Activated CD4-positive, alpha-beta T cell treated with anti-CD3 and anti-CD28 coated beads, Interleukin-10, Interleukin-2, amounts not matched to agents 100 ng/mL and 50 ng/mL, durations not matched to agents 16 hours and 8 hours (primary cell): Measurements from ENCODE around the gene ERVK3-1.
"Not testable (repeated sequence)": the region's sequence is repeated elsewhere in the genome, so short reads cannot be mapped to it uniquely, and the experiment has no call there.

ENCODE experiments used
- DNase-seq: peaks from one replicate; pipeline ENCODE4 v3.0.0-alpha.2; 2020

The ERVK3-1 gene, protein sequence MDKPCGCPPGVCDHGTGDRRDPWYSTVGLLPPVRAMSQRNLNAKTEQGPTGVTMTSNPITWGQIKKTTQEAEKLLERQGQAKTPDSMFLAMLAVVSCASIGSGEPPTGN

GRCh38 chr19:58305065-58305931 is at the start of gene ERVK3-1:
ERVK3-1 (plus strand) TSS chr19:58305377; CDS start chr19:58312169, 6,792 bp downstream.
- DNase-seq = peak; percentile 98

DNA sequence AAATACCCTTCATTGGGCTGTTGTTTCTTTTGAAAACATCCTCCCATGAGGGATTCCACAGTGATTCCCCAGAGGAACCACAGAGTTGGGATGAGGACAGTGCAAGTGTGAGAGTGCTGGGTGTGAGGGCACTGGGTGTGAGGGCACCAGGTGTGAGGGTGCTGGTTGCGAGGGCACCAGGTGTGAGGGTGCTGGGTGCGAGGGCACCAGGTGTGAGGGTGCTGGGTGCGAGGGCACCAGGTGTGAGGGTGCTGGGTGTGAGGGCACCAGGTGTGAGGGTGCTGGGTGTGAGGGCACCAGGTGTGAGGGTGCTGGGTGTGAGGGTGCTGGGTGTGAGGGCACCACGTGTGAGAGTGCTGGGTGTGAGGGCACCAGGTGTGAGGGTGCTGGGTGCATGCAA is 46.9 kb upstream of the ERVK3-1 start:
- not testable (repeated sequence) for DNase-seq

GRCh38 chr19:58261600-58261967 is 43.6 kb upstream of the ERVK3-1 start:
- no peak for DNase-seq

GRCh38 chr19:58261968-58262921 is 42.9 kb upstream of the ERVK3-1 start:
- DNase-seq = no peak

DNA sequence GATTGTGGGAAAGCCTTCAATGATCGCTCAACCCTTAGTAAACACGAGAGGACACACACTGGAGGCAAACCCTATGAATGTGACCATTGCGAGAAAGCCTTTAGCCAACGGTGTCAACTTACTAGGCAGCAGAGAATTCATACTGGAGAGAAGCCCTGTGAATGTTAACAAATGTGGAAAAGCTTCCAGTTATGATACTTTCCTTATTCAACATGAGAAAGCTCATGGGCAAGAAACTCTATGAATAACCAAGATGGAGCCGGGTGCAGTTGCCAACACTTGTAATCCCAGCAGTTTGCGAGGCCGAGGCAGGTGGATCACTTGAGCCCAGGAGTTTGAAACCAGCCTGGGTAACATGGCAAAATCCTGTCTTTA is 42.3 kb upstream of the ERVK3-1 start:
- no peak for DNase-seq

DNA sequence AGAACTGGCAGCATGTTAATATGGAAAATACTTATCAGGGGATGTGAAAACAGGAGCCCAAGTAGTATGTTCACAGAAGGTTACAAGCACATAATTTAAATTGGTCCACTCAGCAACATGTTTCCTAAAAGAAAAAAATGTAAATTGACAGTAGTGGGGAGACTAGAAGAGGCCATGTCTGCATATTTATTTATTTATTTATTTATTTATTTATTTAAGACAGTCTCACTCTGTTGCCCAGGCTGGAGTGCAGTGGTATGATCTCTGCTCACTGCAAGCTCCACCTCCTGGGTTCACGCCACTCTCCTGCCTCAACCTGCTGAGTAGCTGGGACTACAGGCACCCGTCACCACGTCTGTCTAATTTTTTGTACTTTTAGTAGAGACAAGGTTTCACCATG is 40.1 kb upstream of the ERVK3-1 start:
- no peak for DNase-seq

DNA sequence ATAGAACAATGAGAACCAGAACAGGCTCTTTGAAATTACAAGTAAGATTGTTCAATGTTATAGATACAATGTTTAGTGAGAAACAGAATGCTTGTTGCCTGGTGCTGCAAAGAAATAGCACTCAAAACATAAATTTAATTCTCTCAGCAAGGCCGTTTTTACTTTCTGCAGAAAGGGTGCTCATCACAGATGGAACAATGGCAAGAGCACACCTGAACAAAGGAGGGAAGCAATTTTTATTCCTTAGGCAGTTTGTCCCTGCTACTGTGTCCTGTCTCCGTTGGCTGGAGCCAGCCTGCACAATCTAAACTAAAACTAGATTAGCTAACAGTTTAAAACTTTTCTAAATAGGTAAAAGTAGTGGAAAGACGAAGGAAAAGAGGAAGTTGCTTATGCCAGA is 36.8 kb upstream of the ERVK3-1 start:
- no peak for DNase-seq

GRCh38 chr19:58274771-58275201 is 30.4 kb upstream of the ERVK3-1 start:
- DNase-seq = no peak

- DNase-seq = no peak
Observed at GRCh38 chr19:58275564-58275963, 29.6 kb upstream of the ERVK3-1 start.

DNA sequence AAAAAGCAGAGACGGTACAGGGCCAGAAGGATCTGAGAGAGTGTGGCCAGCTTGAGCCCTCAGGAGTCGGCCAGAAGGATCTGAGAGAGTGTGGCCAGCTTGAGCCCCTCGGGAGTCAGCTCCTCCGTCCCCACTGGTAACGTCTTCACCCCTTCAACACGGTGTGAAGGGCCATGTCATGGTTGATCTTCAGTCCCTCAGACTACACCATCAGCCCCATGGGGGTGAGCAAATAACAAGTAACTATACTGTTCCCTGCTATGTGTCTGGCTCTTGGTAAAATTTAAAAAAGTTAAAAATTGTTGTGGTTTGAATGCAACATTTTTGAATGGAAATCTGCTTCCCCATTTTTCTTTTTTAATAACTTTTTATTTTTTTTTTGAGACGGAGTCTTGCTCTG is 28.0 kb upstream of the ERVK3-1 start:
- no peak for DNase-seq

GRCh38 chr19:58277748-58278540 is 27.2 kb upstream of the ERVK3-1 start:
- DNase-seq = no peak

- peak; percentile 99 for DNase-seq
Observed at GRCh38 chr19:58278541-58279041, 26.6 kb upstream of the ERVK3-1 start, which contains the start of gene ZNF8. ZNF8 (plus strand) TSS chr19:58278955; CDS start chr19:58279082, 127 bp downstream.

GRCh38 chr19:58279042-58279924 is 25.9 kb upstream of the ERVK3-1 start:
- peak; percentile 54 for DNase-seq

- DNase-seq = no peak
Observed at GRCh38 chr19:58279925-58280316, 25.3 kb upstream of the ERVK3-1 start.

DNA sequence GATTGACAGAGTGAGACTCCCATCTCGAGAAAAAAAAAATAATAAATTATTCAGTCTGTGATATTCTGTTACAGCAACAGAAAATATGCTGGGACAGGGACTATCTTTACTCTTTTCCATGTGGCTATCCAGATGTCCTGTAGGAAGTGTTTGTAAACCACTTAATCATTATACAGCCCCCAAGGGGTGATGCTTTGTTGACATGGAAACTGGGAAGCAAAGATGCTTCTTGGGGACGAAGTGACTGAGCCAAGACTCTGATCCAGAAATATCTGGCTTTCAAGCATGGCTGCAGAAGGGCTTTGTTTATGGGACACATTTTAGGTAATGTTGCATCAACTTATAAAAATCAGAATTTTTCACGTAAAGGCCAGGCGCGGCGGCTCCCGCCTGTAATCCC is 21.0 kb upstream of the ERVK3-1 start:
- DNase-seq = no peak

DNA sequence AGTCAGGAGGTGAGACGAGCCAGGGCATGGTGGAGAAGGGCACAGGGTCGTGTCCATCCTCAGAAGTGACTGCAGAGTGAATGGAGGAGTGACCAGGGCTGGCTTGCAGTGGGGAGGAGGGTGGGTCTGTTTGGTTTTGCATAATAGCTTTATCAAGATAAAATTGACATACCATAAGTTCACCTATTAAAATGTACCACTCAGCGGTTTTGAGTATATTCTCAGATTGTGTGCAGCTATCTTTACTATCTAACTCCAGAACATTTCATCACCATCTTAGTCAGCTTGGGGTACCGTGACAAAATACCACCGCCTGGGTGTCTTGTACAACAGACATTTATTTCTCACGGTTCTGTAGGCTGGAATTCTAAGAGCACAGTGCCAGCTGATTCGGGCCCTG is 13.2 kb upstream of the ERVK3-1 start:
- no peak for DNase-seq

DNA sequence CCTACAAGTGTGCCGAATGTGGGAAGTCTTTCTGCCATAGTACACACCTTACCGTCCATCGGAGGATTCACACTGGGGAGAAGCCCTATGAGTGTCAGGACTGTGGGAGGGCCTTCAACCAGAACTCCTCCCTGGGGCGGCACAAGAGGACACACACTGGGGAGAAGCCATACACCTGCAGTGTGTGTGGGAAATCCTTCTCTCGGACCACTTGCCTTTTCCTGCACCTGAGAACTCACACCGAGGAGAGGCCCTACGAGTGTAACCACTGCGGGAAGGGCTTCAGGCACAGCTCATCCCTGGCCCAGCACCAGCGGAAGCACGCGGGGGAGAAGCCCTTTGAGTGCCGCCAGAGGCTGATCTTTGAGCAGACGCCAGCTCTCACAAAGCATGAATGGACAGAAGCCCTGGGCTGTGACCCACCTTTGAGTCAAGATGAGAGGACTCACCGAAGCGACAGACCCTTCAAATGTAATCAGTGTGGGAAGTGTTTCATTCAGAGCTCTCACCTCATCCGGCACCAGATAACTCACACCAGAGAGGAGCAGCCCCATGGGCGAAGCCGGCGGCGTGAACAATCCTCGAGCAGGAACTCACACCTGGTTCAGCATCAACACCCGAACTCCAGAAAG is 10.3 kb upstream of the ERVK3-1 start:
- no peak for DNase-seq

- DNase-seq = no peak
Observed at GRCh38 chr19:58296104-58296503, 9.1 kb upstream of the ERVK3-1 start.

DNA sequence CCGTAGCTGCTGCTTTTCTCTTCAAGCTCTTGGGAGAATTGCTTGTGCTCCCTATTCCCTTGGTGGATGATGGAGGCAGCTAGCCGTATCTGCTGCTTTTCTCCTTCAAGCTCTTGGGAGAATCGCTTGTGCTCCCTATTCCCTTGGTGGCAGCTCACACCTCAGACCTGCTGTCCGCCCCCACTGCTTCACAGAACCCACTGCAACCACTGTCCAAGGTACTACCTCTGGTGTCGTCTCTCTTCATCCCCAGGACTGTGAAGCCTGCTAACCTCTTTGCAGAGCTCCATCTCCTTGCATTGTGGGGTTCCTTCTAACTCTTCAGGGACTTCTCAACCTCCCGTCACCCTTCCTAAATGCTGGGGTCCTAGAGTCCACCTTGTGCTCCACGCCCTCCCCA is 4.6 kb upstream of the ERVK3-1 start:
- no peak for DNase-seq

DNA sequence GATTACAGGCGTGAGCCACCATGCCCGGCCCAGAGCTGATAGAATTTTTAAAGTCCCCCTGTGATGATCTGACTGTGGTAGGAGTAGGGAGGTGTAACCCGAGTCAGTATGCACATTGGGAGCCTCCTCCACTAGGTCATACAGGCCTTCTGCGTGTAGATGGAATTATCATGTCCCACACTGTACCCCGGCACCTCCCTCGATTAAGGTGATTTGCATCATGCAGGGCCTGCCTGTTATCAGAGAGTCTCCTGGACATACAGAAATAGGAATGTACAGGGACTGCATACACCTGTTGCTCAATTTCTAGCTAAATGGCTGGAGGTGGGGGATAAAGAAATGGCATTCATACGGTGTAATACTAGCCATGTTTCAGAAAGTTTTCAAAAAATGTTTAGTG is 922 bp upstream of the ERVK3-1 start:
- DNase-seq = no peak

DNA sequence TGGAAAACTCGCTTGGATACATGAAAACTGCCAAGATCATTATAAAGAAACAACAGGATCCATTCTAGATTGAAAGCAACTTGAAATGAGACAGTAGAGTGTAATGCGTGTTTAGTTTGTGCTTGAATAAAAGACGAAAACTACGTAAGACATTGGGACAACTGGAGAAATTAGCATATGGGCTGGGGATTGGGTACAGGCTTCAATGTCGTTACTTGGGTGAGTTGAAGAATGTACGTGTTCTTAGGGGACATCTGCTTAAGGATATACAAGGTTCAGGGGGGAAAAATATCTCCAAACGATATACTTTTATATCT is 471 bp upstream of the ERVK3-1 start:
- DNase-seq = no peak
